ENCODE results near the gene SPRED2. TPM values are rescaled to one million over a fixed set of nuclear protein-coding genes. Genes with fewer than 3 reads are reported as not detected.

Gene SPRED2
- total RNA-seq, 1 donor from 2014 or later: 7.8 TPM

GRCh38 chr2:65371074-65371434 is 61.3 kb downstream of the SPRED2 start:
- H3K27ac ChIP-seq (ENCODE audit: low read depth, low read length): peak overlapping the region; percentile 45
- no peaks in the 10 kb centered on the region for H3K36me3 ChIP-seq (ENCODE audit: control insufficient read depth in 3 of 3, insufficient read depth in 3 of 3, low read length in 3 of 3)
- H3K4me3 ChIP-seq (ENCODE audit: low read length in 3 of 3): no peak overlapping the region
- H3K9ac ChIP-seq (ENCODE audit: low read depth in 1 of 3, low read length in 3 of 3): no peak overlapping the region
- no peaks in the 10 kb centered on the region for H3K27me3 ChIP-seq (ENCODE audit: control insufficient read depth in 3 of 3, insufficient read depth in 3 of 3, low read length in 3 of 3)
- H3K9me3 ChIP-seq (ENCODE audit: control insufficient read depth in 3 of 3, low read length in 3 of 3): no peaks in the 10 kb centered on the region
- peaks cover 15 to 36% (median 21%) of the 10 kb centered on the region in 3 donors for H3K4me1 ChIP-seq (ENCODE audit: control insufficient read depth in 3 of 3, insufficient read depth in 3 of 3, low read length in 3 of 3)

GRCh38 chr2:65370387-65371073 is 61.9 kb downstream of the SPRED2 start:
- Histone ChIP-seq H3K9me3 (ENCODE audit: control insufficient read depth in 3 of 3, low read length in 3 of 3) (no peaks in the 10 kb centered on the region), H3K9ac (ENCODE audit: low read depth in 1 of 3, low read length in 3 of 3) (no peak overlapping the region), H3K36me3 (ENCODE audit: control insufficient read depth in 3 of 3, insufficient read depth in 3 of 3, low read length in 3 of 3) (no peaks in the 10 kb centered on the region), H3K27me3 (ENCODE audit: control insufficient read depth in 3 of 3, insufficient read depth in 3 of 3, low read length in 3 of 3) (no peaks in the 10 kb centered on the region), H3K4me3 (ENCODE audit: low read length in 3 of 3) (no peak overlapping the region), H3K4me1 (ENCODE audit: control insufficient read depth in 3 of 3, insufficient read depth in 3 of 3, low read length in 3 of 3) (peaks cover 15 to 36% (median 18%) of the 10 kb centered on the region in 3 donors), H3K27ac (ENCODE audit: low read depth, low read length) (no peak overlapping the region)

- no peak overlapping the region for H3K27ac ChIP-seq (ENCODE audit: low read depth, low read length)
- H3K36me3 ChIP-seq (ENCODE audit: control insufficient read depth in 3 of 3, insufficient read depth in 3 of 3, low read length in 3 of 3): no peaks in the 10 kb centered on the region
- H3K4me1 ChIP-seq (ENCODE audit: control insufficient read depth in 3 of 3, insufficient read depth in 3 of 3, low read length in 3 of 3): peaks cover 12 to 32% (median 16%) of the 10 kb centered on the region in 3 donors
- H3K9me3 ChIP-seq (ENCODE audit: control insufficient read depth in 3 of 3, low read length in 3 of 3): no peaks in the 10 kb centered on the region
- no peak overlapping the region for H3K4me3 ChIP-seq (ENCODE audit: low read length in 3 of 3)
- H3K9ac ChIP-seq (ENCODE audit: low read depth in 1 of 3, low read length in 3 of 3): no peak overlapping the region
- H3K27me3 ChIP-seq (ENCODE audit: control insufficient read depth in 3 of 3, insufficient read depth in 3 of 3, low read length in 3 of 3): no peaks in the 10 kb centered on the region
These were observed 62.4 kb downstream of the SPRED2 start for GRCh38 chr2:65369980-65370379.

- Histone ChIP-seq H3K27ac (ENCODE audit: low read depth, low read length) (no peak overlapping the region), H3K4me3 (ENCODE audit: low read length in 3 of 3) (no peak overlapping the region), H3K9me3 (ENCODE audit: control insufficient read depth in 3 of 3, low read length in 3 of 3) (no peaks in the 10 kb centered on the region), H3K9ac (ENCODE audit: low read depth in 1 of 3, low read length in 3 of 3) (no peak overlapping the region), H3K4me1 (ENCODE audit: control insufficient read depth in 3 of 3, insufficient read depth in 3 of 3, low read length in 3 of 3) (peaks cover 10 to 32% (median 16%) of the 10 kb centered on the region in 3 donors), H3K36me3 (ENCODE audit: control insufficient read depth in 3 of 3, insufficient read depth in 3 of 3, low read length in 3 of 3) (no peaks in the 10 kb centered on the region), H3K27me3 (ENCODE audit: control insufficient read depth in 3 of 3, insufficient read depth in 3 of 3, low read length in 3 of 3) (no peaks in the 10 kb centered on the region)
These were observed 62.8 kb downstream of the SPRED2 start for GRCh38 chr2:65369574-65369973.

- Histone ChIP-seq H3K27ac (ENCODE audit: low read depth, low read length) (no peak overlapping the region), H3K27me3 (ENCODE audit: control insufficient read depth in 3 of 3, insufficient read depth in 3 of 3, low read length in 3 of 3) (no peaks in the 10 kb centered on the region), H3K4me3 (ENCODE audit: low read length in 3 of 3) (no peak overlapping the region), H3K36me3 (ENCODE audit: control insufficient read depth in 3 of 3, insufficient read depth in 3 of 3, low read length in 3 of 3) (no peaks in the 10 kb centered on the region), H3K9ac (ENCODE audit: low read depth in 1 of 3, low read length in 3 of 3) (no peak overlapping the region), H3K9me3 (ENCODE audit: control insufficient read depth in 3 of 3, low read length in 3 of 3) (no peaks in the 10 kb centered on the region), H3K4me1 (ENCODE audit: control insufficient read depth in 3 of 3, insufficient read depth in 3 of 3, low read length in 3 of 3) (peaks cover 10 to 32% (median 16%) of the 10 kb centered on the region in 3 donors)
These were observed 63.9 kb downstream of the SPRED2 start for GRCh38 chr2:65368468-65368867.

GRCh38 chr2:65367524-65367923 is 64.9 kb downstream of the SPRED2 start:
- Histone ChIP-seq H3K27me3 (ENCODE audit: control insufficient read depth in 3 of 3, insufficient read depth in 3 of 3, low read length in 3 of 3) (no peaks in the 10 kb centered on the region), H3K9me3 (ENCODE audit: control insufficient read depth in 3 of 3, low read length in 3 of 3) (no peaks in the 10 kb centered on the region), H3K9ac (ENCODE audit: low read depth in 1 of 3, low read length in 3 of 3) (no peak overlapping the region), H3K4me1 (ENCODE audit: control insufficient read depth in 3 of 3, insufficient read depth in 3 of 3, low read length in 3 of 3) (peaks cover 10 to 32% (median 16%) of the 10 kb centered on the region in 3 donors), H3K4me3 (ENCODE audit: low read length in 3 of 3) (no peak overlapping the region), H3K36me3 (ENCODE audit: control insufficient read depth in 3 of 3, insufficient read depth in 3 of 3, low read length in 3 of 3) (no peaks in the 10 kb centered on the region), H3K27ac (ENCODE audit: low read depth, low read length) (no peak overlapping the region)

- H3K9ac ChIP-seq (ENCODE audit: low read depth in 1 of 3, low read length in 3 of 3): no peak overlapping the region
- peaks cover 10 to 24% (median 10%) of the 10 kb centered on the region in 3 donors for H3K4me1 ChIP-seq (ENCODE audit: control insufficient read depth in 3 of 3, insufficient read depth in 3 of 3, low read length in 3 of 3)
- no peaks in the 10 kb centered on the region for H3K9me3 ChIP-seq (ENCODE audit: control insufficient read depth in 3 of 3, low read length in 3 of 3)
- no peaks in the 10 kb centered on the region for H3K27me3 ChIP-seq (ENCODE audit: control insufficient read depth in 3 of 3, insufficient read depth in 3 of 3, low read length in 3 of 3)
- no peaks in the 10 kb centered on the region for H3K36me3 ChIP-seq (ENCODE audit: control insufficient read depth in 3 of 3, insufficient read depth in 3 of 3, low read length in 3 of 3)
- no peak overlapping the region for H3K4me3 ChIP-seq (ENCODE audit: low read length in 3 of 3)
- H3K27ac ChIP-seq (ENCODE audit: low read depth, low read length): peak overlapping the region; percentile 34
These were observed 65.7 kb downstream of the SPRED2 start for GRCh38 chr2:65366595-65367125.

GRCh38 chr2:65364986-65365733 is 67.2 kb downstream of the SPRED2 start:
- H3K27ac ChIP-seq (ENCODE audit: low read depth, low read length): no peak overlapping the region

GRCh38 chr2:65363879-65364666 is 68.3 kb downstream of the SPRED2 start:
- Histone ChIP-seq H3K4me1 (ENCODE audit: control insufficient read depth in 3 of 3, insufficient read depth in 3 of 3, low read length in 3 of 3) (peaks cover 4 to 10% (median 7%) of the 10 kb centered on the region in 3 donors), H3K4me3 (ENCODE audit: low read length in 3 of 3) (no peak overlapping the region)

More at GRCh38 chr2:65364986-65365733, 67.2 kb downstream of the SPRED2 start:
- H3K36me3 ChIP-seq (ENCODE audit: control insufficient read depth in 3 of 3, insufficient read depth in 3 of 3, low read length in 3 of 3): no peaks in the 10 kb centered on the region
- no peak overlapping the region for H3K4me3 ChIP-seq (ENCODE audit: low read length in 3 of 3)
- H3K9me3 ChIP-seq (ENCODE audit: control insufficient read depth in 3 of 3, low read length in 3 of 3): no peaks in the 10 kb centered on the region
- H3K9ac ChIP-seq (ENCODE audit: low read depth in 1 of 3, low read length in 3 of 3): no peak overlapping the region
- H3K27me3 ChIP-seq (ENCODE audit: control insufficient read depth in 3 of 3, insufficient read depth in 3 of 3, low read length in 3 of 3): no peaks in the 10 kb centered on the region
- H3K4me1 ChIP-seq (ENCODE audit: control insufficient read depth in 3 of 3, insufficient read depth in 3 of 3, low read length in 3 of 3): peaks cover 3 to 10% (median 7%) of the 10 kb centered on the region in 3 donors

More at GRCh38 chr2:65363879-65364666, 68.3 kb downstream of the SPRED2 start:
- Histone ChIP-seq H3K9ac (ENCODE audit: low read depth in 1 of 3, low read length in 3 of 3) (no peak overlapping the region), H3K27ac (ENCODE audit: low read depth, low read length) (no peak overlapping the region), H3K27me3 (ENCODE audit: control insufficient read depth in 3 of 3, insufficient read depth in 3 of 3, low read length in 3 of 3) (no peaks in the 10 kb centered on the region), H3K9me3 (ENCODE audit: control insufficient read depth in 3 of 3, low read length in 3 of 3) (no peaks in the 10 kb centered on the region), H3K36me3 (ENCODE audit: control insufficient read depth in 3 of 3, insufficient read depth in 3 of 3, low read length in 3 of 3) (no peaks in the 10 kb centered on the region)
